Measurements from ENCODE around the gene DPP7. TPM values are rescaled to one million over a fixed set of nuclear protein-coding genes. Genes with fewer than 3 reads are reported as not detected.

The DPP7 gene
- total and polyA plus RNA-seq, 9 of the 15 experiments (the other 6 are each of a cell fraction or from before 2014, with no cell fraction given): 0.99 to 365 (median 132) TPM

DNA sequence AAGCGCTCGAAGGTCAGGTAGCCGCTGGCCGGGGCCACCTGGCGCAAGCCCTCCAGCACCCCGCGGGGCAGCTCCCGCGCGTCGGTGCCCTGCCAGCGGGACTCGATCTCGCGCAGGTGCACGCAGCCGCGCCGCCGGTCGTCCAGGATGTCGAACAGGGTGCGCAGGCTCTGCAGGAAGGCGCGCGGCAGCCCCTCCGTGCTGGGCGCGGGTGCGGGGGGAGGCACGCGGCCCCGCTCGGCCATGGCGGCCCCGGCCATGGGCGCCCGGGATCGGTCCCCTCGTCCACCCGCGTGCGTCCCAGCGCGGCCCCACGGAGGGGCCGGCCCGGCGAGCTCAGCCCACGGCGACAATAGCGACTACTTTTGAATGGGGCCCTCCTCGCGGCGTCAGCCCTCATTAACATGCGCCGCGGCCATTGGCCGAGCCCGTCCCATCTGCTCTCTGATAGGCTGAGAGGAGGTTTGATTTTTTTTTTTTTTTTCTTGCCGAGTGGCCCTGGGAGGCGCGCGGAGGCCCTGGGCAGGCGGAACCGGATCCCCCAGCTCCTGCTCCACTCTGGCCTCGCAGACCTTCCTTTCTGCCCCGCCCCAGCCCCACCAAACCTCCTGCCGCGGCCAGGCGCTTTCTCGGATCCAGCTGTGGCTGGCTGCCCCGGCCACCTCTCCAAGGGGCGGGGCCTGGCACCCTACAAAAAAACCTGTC lies 44.2 kb downstream of the DPP7 start, which contains the start of gene SAPCD2 (continued):
- peak; percentile 96 for TF ChIP-seq REST (IDR thresholded peaks at IDR 0.05; ENCODE audit: borderline replicate concordance)
- TF ChIP-seq REST (CRISPR knock-in tag; IDR thresholded peaks at IDR 0.05; ENCODE audit: low read depth): no peak
- peak in 1 of 2 experiments; percentile 89 for TF ChIP-seq E2F6 (IDR thresholded peaks at IDR 0.05; ENCODE audit: borderline replicate concordance in 1 of 2, extremely low read depth in 1 of 2, insufficient read depth in 1 of 2, insufficient read length in 1 of 2, low read depth in 1 of 2, low read length in 1 of 2, poor library complexity in 1 of 2, severe bottlenecking in 1 of 2)
- peak; percentile 66; the same call in 1 of the 2 replicates for TF ChIP-seq BCOR (IDR thresholded peaks at IDR 0.05)
- TF ChIP-seq SAFB (IDR thresholded peaks at IDR 0.05; ENCODE audit: borderline replicate concordance, low read depth, low read length): peak; percentile 97
- TF ChIP-seq, protein P1, sequence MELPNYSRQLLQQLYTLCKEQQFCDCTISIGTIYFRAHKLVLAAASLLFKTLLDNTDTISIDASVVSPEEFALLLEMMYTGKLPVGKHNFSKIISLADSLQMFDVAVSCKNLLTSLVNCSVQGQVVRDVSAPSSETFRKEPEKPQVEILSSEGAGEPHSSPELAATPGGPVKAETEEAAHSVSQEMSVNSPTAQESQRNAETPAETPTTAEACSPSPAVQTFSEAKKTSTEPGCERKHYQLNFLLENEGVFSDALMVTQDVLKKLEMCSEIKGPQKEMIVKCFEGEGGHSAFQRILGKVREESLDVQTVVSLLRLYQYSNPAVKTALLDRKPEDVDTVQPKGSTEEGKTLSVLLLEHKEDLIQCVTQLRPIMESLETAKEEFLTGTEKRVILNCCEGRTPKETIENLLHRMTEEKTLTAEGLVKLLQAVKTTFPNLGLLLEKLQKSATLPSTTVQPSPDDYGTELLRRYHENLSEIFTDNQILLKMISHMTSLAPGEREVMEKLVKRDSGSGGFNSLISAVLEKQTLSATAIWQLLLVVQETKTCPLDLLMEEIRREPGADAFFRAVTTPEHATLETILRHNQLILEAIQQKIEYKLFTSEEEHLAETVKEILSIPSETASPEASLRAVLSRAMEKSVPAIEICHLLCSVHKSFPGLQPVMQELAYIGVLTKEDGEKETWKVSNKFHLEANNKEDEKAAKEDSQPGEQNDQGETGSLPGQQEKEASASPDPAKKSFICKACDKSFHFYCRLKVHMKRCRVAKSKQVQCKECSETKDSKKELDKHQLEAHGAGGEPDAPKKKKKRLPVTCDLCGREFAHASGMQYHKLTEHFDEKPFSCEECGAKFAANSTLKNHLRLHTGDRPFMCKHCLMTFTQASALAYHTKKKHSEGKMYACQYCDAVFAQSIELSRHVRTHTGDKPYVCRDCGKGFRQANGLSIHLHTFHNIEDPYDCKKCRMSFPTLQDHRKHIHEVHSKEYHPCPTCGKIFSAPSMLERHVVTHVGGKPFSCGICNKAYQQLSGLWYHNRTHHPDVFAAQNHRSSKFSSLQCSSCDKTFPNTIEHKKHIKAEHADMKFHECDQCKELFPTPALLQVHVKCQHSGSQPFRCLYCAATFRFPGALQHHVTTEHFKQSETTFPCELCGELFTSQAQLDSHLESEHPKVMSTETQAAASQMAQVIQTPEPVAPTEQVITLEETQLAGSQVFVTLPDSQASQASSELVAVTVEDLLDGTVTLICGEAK (IDR thresholded peaks at IDR 0.05): peak; percentile 35; the same call in 1 of the 2 replicates
- TF ChIP-seq, protein P1 (CRISPR knock-in tag; IDR thresholded peaks at IDR 0.05): no peak
- peak; percentile 64 for TF ChIP-seq CXXC5 (CRISPR knock-in tag; IDR thresholded peaks at IDR 0.05)

Measured in K562 (cell line).